ENCODE results near the gene PRM2. TPM values are rescaled to one million over a fixed set of nuclear protein-coding genes. Genes with fewer than 3 reads are reported as not detected.

Gene PRM2
- total RNA-seq, 1 experiment from 2014 or later = not detected

- H3K23me2 ChIP-seq (ENCODE audit: insufficient read length, low read depth, low read length, poor library complexity, severe bottlenecking) = no peaks in the 10 kb centered on the region
- H4K8ac ChIP-seq (replicated peaks; ENCODE audit: insufficient read length, low read depth, low read length) = no peak overlapping the region
- Mint-ChIP-seq H3K36me3 (ENCODE audit: insufficient read depth in 1 of 3, low read depth in 3 of 3) (peaks cover 0 to 1% (median 0%) of the 10 kb centered on the region in 3 experiments; a peak in 1 of 7 replicates), H3K4me1 (peaks cover under 1 to 6% of the 10 kb centered on the region in 2 experiments), H3K27ac (no peak overlapping the region), H3K9me3 (no peaks in the 10 kb centered on the region; a peak in 1 of 5 replicates), H3K27me3 (ENCODE audit: low read depth) (no peaks in the 10 kb centered on the region; the same call in 1 of the 2 replicates), H3K4me3 (no peak overlapping the region)
- no peak overlapping the region for H2AK5ac ChIP-seq (ENCODE audit: insufficient read length, low read length)
- H4K91ac ChIP-seq (ENCODE audit: insufficient read length, low read depth, low read length) = no peak overlapping the region
- no CpG with 5 or more reads among the region's 4 CpGs for WGBS (ENCODE audit: extremely low coverage, insufficient read length, low lambda C conversion rate)
- H2BK12ac ChIP-seq (ENCODE audit: insufficient read length, low read depth, low read length) = no peak overlapping the region
- H3K9ac ChIP-seq (ENCODE audit: extremely low read depth, insufficient read length, low read length) = no peak overlapping the region
- no peak overlapping the region for H3K14ac ChIP-seq (ENCODE audit: insufficient read depth, low read length)
- H4K5ac ChIP-seq (ENCODE audit: insufficient read length, low read depth, low read length) = no peak overlapping the region
- TF ChIP-seq, protein P1, sequence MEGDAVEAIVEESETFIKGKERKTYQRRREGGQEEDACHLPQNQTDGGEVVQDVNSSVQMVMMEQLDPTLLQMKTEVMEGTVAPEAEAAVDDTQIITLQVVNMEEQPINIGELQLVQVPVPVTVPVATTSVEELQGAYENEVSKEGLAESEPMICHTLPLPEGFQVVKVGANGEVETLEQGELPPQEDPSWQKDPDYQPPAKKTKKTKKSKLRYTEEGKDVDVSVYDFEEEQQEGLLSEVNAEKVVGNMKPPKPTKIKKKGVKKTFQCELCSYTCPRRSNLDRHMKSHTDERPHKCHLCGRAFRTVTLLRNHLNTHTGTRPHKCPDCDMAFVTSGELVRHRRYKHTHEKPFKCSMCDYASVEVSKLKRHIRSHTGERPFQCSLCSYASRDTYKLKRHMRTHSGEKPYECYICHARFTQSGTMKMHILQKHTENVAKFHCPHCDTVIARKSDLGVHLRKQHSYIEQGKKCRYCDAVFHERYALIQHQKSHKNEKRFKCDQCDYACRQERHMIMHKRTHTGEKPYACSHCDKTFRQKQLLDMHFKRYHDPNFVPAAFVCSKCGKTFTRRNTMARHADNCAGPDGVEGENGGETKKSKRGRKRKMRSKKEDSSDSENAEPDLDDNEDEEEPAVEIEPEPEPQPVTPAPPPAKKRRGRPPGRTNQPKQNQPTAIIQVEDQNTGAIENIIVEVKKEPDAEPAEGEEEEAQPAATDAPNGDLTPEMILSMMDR (conservative IDR thresholded peaks at IDR 0.05) = no peak
- H2BK15ac ChIP-seq (ENCODE audit: low read depth, low read length) = no peak overlapping the region
- no peaks in the 10 kb centered on the region; the same call in 1 of the 2 replicates for H3K4me1 ChIP-seq (ENCODE audit: insufficient read depth, low read length)
- H3T11ph ChIP-seq (ENCODE audit: low read length) = no peak overlapping the region
- H4K20me1 ChIP-seq (ENCODE audit: control insufficient read depth, insufficient read depth, insufficient read length) = no peaks in the 10 kb centered on the region
- H3K79me1 ChIP-seq (ENCODE audit: insufficient read depth, low read depth, low read length, poor library complexity, severe bottlenecking) = no peaks in the 10 kb centered on the region
- no peak overlapping the region for H3K4ac ChIP-seq (ENCODE audit: low read depth, low read length)
- H2BK5ac ChIP-seq (ENCODE audit: insufficient read length, low read length) = no peak overlapping the region
- no peak overlapping the region for H3K23ac ChIP-seq (ENCODE audit: insufficient read length, low read depth, low read length)
- H3K79me2 ChIP-seq (ENCODE audit: insufficient read depth, low read length) = 0 out of 2 replicates have a peak, but pooled peaks cover 2% of the 10 kb centered on the region
- H3K18ac ChIP-seq (ENCODE audit: insufficient read length, low read depth, low read length) = no peak overlapping the region
- no peaks in the 10 kb centered on the region for H3K27me3 ChIP-seq (ENCODE audit: insufficient read depth, low read length)
- no peaks in the 10 kb centered on the region for H3K9me3 ChIP-seq (ENCODE audit: control insufficient read depth, low read depth, low read length)
- no peak overlapping the region for H2BK20ac ChIP-seq (ENCODE audit: low read depth, low read length, poor library complexity, severe bottlenecking)
- no peak for DNase-seq
- H3K27ac ChIP-seq (ENCODE audit: insufficient read length, low read depth, low read length) = no peak overlapping the region
- H3K4me2 ChIP-seq (ENCODE audit: insufficient read depth, insufficient read length, low read length) = no peak overlapping the region
- no peak overlapping the region for H3K56ac ChIP-seq (ENCODE audit: insufficient read length, low read depth, low read length)
- H2BK120ac ChIP-seq (ENCODE audit: low read depth, low read length, poor library complexity, severe bottlenecking) = no peak overlapping the region
- H2AFZ ChIP-seq (ENCODE audit: low read length) = no peak overlapping the region
These were observed 26.7 kb upstream of the PRM2 start for GRCh38 chr16:11302977-11303376.

Measured in H9 (cell line).